ENCODE data around the gene SPDYE3.

SPDYE3 gene

GRCh38 chr7:100370746-100371145 is 63.2 kb downstream of the SPDYE3 start:
- DNase-seq (ENCODE audit: low read depth in 2 of 2): no peak

- no peak for DNase-seq (ENCODE audit: low read depth in 2 of 2)
These were observed 64.2 kb downstream of the SPDYE3 start for GRCh38 chr7:100371561-100372171.

All from fibroblast of skin of left biceps (primary cell).